ENCODE results near the gene SGMS1. TPM values are rescaled to one million over a fixed set of nuclear protein-coding genes. Genes with fewer than 3 reads are reported as not detected.

Gene SGMS1
- total and polyA plus RNA-seq, 2 donors (not counting 3 experiments of a cell fraction or from before 2014, with no cell fraction given): 9.7 to 23.7 TPM

GRCh38 chr10:50517626-50518025, 106.1 kb downstream of the SGMS1 start:
- ChIA-PET POLR2A (no interaction called here), CTCF (interaction anchor here (0.7 kb wide), 1 partner anchor 16 kb away, joined by 3 read pairs; no protein-coding TSS in a partner anchor)
- H2AFZ ChIP-seq (ENCODE audit: low read depth, low read length): no peak overlapping the region
- no peak overlapping the region for H3K27ac ChIP-seq (ENCODE audit: insufficient read depth, low read depth, low read length)
- H3K9me1 ChIP-seq (replicated peaks; ENCODE audit: control insufficient read depth, extremely low read depth, insufficient read depth, low read length): no peaks in the 10 kb centered on the region
- no peaks in the 10 kb centered on the region for H3K36me3 ChIP-seq (ENCODE audit: control insufficient read depth in 2 of 2, extremely low read depth in 1 of 2, insufficient read depth in 2 of 2, low read length in 2 of 2)
- H3K4me3 ChIP-seq (replicated peaks in 1 of 3; ENCODE audit: insufficient read depth in 1 of 3, low read depth in 1 of 3, low read length in 3 of 3): no peak overlapping the region
- H3K4me1 ChIP-seq (ENCODE audit: control insufficient read depth, extremely low read depth, insufficient read depth, low read length): no peaks in the 10 kb centered on the region
- no peak for FAIRE-seq
- intact Hi-C loops (cut with micrococcal nuclease) (no loop called here), dilution Hi-C loops (cut with MboI; ENCODE audit: extremely low pct_ligation_motif_present, low sequenced_read_pairs) (no loop called here)
- no peaks in the 10 kb centered on the region for H3K79me2 ChIP-seq (ENCODE audit: control insufficient read depth, insufficient read depth, low read length)
- H3K27me3 ChIP-seq (ENCODE audit: control insufficient read depth in 2 of 2, insufficient read depth in 2 of 2, low read length in 2 of 2): no peaks in the 10 kb centered on the region
- no peak overlapping the region for H3K4me2 ChIP-seq (ENCODE audit: insufficient read depth, low read length)
- H4K20me1 ChIP-seq (replicated peaks; ENCODE audit: control insufficient read depth, extremely low read depth, insufficient read depth, low read length): no peaks in the 10 kb centered on the region
- no peaks in the 10 kb centered on the region for H3K9me3 ChIP-seq (replicated peaks; ENCODE audit: control insufficient read depth, insufficient read depth, low read length)
- DNase-seq (ENCODE audit: low read depth, low spot score): no peak
- TF ChIP-seq POLR2AphosphoS5 (IDR thresholded peaks at IDR 0.05; ENCODE audit: insufficient read depth, low read depth, low read length): no peak
- BruUV-seq (replicated peaks): no TSS peak
- no peak overlapping the region for H3K9ac ChIP-seq (replicated peaks; ENCODE audit: extremely low read depth, insufficient read depth, low read length)

- Histone ChIP-seq H4K20me1 (replicated peaks; ENCODE audit: control insufficient read depth, extremely low read depth, insufficient read depth, low read length) (no peaks in the 10 kb centered on the region), H3K36me3 (ENCODE audit: control insufficient read depth in 2 of 2, extremely low read depth in 1 of 2, insufficient read depth in 2 of 2, low read length in 2 of 2) (no peaks in the 10 kb centered on the region), H2AFZ (ENCODE audit: low read depth, low read length) (no peak overlapping the region), H3K9me1 (replicated peaks; ENCODE audit: control insufficient read depth, extremely low read depth, insufficient read depth, low read length) (no peaks in the 10 kb centered on the region), H3K4me2 (ENCODE audit: insufficient read depth, low read length) (no peak overlapping the region), H3K27ac (ENCODE audit: insufficient read depth, low read depth, low read length) (no peak overlapping the region), H3K4me3 (replicated peaks in 1 of 3; ENCODE audit: insufficient read depth in 1 of 3, low read depth in 1 of 3, low read length in 3 of 3) (no peak overlapping the region), H3K9me3 (replicated peaks; ENCODE audit: control insufficient read depth, insufficient read depth, low read length) (no peaks in the 10 kb centered on the region), H3K4me1 (ENCODE audit: control insufficient read depth, extremely low read depth, insufficient read depth, low read length) (no peaks in the 10 kb centered on the region), H3K9ac (replicated peaks; ENCODE audit: extremely low read depth, insufficient read depth, low read length) (no peak overlapping the region), H3K27me3 (ENCODE audit: control insufficient read depth in 2 of 2, insufficient read depth in 2 of 2, low read length in 2 of 2) (no peaks in the 10 kb centered on the region), H3K79me2 (ENCODE audit: control insufficient read depth, insufficient read depth, low read length) (no peaks in the 10 kb centered on the region)
- no TSS peak for BruUV-seq (replicated peaks)
- intact Hi-C loops (cut with micrococcal nuclease): no loop called here
- CTCF ChIA-PET: no interaction called here
- TF ChIP-seq EZH2 (IDR thresholded peaks at IDR 0.05; ENCODE audit: borderline replicate concordance, low read depth, low read length, severe bottlenecking): no peak
- TF ChIP-seq MYC (IDR thresholded peaks at IDR 0.05; ENCODE audit: low read depth, low read length): no peak
- no peak for TF ChIP-seq GATA2 (IDR thresholded peaks at IDR 0.05; ENCODE audit: insufficient read depth, insufficient read length, low read depth, low read length)
- no peak for TF ChIP-seq POLR2AphosphoS5 (IDR thresholded peaks at IDR 0.05; ENCODE audit: insufficient read depth, low read depth, low read length)
- no peak for TF ChIP-seq JUN (IDR thresholded peaks at IDR 0.05; ENCODE audit: borderline replicate concordance, insufficient read depth, insufficient read length, low read depth)
- no peak for FAIRE-seq
- DNase-seq (ENCODE audit: low read depth, low spot score): no peak
- POLR2A ChIA-PET: no interaction called here
- dilution Hi-C loops (cut with MboI; ENCODE audit: extremely low pct_ligation_motif_present, low sequenced_read_pairs): no loop called here
Measured at GRCh38 chr10:50516171-50516570, 107.6 kb downstream of the SGMS1 start.

Measured in endothelial cell of umbilical vein (primary cell).